Retinal pigment epithelial cell (primary cell): ENCODE results near the gene GNMT.
"Not testable (repeated sequence)": the region's sequence is repeated elsewhere in the genome, so short reads cannot be mapped to it uniquely, and the experiment has no call there.

Source experiments
- DNase-seq: peaks from one replicate; pipeline ENCODE4 v3.0.0-alpha.2; 2010; ENCODE audit warnings: low read depth
- H3K4me3 ChIP-seq: 2 replicates; pipeline ENCODE4 v1.5.1; 2011; ENCODE audit warnings: mild to moderate bottlenecking, low read length, control low read depth, moderate library complexity
- TF ChIP-seq, protein P1 (sequence below): conservative IDR thresholded peaks from 2 replicates; pipeline ENCODE4 v1.5.1; 2011; ENCODE audit warnings: low read depth, low read length, control low read depth, inconsistent platforms

The GNMT gene

DNA sequence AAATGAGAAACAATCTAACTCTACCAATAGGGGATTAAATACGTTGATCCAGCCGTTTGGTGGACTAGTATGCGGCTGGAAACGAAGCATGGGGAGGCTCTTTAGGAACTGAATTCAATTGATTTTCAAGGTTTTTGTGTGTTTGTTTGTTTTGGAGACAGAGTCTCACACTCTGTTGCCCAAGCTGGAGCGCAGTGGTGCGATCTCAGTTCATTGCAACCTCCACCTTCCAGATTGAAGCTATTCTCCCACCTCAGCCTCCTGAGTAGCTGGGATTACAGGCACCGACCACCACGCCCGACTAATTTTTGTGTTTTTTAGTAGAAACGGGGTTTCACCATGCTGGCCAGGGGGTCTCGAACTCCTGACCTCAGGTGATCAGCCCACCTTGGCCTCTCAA is 24.2 kb upstream of the GNMT start:
- no peak for DNase-seq
- TF ChIP-seq, protein P1, sequence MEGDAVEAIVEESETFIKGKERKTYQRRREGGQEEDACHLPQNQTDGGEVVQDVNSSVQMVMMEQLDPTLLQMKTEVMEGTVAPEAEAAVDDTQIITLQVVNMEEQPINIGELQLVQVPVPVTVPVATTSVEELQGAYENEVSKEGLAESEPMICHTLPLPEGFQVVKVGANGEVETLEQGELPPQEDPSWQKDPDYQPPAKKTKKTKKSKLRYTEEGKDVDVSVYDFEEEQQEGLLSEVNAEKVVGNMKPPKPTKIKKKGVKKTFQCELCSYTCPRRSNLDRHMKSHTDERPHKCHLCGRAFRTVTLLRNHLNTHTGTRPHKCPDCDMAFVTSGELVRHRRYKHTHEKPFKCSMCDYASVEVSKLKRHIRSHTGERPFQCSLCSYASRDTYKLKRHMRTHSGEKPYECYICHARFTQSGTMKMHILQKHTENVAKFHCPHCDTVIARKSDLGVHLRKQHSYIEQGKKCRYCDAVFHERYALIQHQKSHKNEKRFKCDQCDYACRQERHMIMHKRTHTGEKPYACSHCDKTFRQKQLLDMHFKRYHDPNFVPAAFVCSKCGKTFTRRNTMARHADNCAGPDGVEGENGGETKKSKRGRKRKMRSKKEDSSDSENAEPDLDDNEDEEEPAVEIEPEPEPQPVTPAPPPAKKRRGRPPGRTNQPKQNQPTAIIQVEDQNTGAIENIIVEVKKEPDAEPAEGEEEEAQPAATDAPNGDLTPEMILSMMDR = no peak
- no peak overlapping the region for H3K4me3 ChIP-seq

GRCh38 chr6:42937548-42938427 is 22.8 kb upstream of the GNMT start:
- TF ChIP-seq, protein P1 = no peak
- H3K4me3 ChIP-seq = no peak overlapping the region
- no peak for DNase-seq

- no peak for DNase-seq
- TF ChIP-seq, protein P1 = no peak
- H3K4me3 ChIP-seq = no peak overlapping the region
These were observed 22.1 kb upstream of the GNMT start for GRCh38 chr6:42938428-42938796.

DNA sequence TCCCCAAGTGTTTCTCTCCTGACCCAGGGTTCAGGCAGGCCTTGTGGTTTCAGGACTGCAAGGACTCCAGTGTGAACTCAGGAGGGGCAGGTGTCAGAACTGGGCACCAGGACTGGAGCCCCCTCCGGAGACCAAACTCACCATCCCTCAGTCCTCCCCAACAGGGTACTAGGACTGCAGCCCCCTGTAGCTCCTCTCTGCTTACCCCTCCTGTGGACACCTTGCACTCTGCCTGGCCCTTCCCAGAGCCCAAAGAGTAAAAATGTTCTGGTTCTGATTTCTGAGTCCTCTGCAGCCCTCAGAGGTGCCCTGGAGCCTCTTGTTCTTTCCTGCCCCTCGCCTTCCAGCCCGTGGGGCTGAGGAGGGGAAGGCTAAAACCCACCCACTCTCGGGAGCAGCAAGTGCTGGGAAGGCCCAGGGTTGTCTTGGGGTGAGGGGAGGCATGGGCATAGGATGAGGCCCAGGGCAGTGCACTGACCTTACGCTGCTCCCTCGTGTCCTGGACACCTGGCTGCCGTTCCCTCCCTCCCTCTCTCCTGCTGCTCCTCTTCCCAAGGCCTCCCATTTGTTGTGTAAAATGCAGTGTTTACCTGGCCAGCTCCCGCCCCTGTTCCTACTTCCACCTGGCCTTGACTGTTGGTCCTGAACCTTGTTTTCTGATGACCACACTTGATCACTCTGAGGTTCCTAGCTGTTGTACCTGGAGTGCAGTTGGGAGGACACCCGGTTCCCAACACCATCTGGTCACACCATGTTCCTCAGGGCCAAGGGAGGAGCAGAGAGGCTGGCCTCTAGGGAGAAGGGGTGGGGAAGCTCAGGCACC is 21.4 kb upstream of the GNMT start:
- H3K4me3 ChIP-seq = no peak overlapping the region
- DNase-seq = no peak
- TF ChIP-seq, protein P1 = no peak

DNA sequence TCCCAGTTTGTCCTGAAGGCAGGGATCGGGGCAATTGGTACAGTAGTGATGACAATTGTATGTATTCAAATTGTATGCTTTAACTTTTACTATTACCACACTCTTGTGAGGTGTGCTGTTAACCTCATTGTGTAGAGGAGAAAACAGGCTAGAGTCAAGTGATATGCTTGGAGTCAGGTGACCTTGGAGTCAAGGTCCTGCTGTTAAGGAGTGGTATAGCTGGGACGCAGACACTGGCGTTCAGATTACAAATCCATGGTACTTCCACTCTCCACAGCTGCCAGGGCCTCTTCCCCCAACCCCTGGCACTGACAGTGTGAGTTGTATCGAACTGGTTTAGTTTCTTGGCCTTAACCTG is 20.8 kb upstream of the GNMT start:
- no peak for DNase-seq
- TF ChIP-seq, protein P1 = no peak
- H3K4me3 ChIP-seq = no peak overlapping the region

- TF ChIP-seq, protein P1 = no peak
- no peak overlapping the region for H3K4me3 ChIP-seq
- DNase-seq = no peak
These were observed 20.0 kb upstream of the GNMT start for GRCh38 chr6:42940493-42941045.

DNA sequence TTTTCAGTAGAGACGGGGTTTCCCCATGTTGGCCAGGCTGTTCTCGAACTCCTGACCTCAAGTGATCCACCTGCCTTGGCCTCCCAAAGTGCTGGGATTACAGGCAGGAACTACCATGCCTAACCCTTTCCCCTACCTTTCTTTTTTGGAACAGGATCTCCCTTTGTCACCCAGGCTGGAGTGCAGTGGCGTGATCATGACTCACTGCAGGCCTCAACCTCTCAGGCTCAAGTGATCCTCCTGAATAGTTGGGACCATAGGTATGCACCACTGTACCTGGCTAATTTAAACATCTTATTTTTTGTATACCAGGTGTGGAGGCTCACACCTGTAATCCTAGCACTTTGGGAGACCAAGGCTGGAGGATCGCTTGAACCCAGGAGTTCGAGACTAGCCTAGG is 19.2 kb upstream of the GNMT start:
- DNase-seq, H3K4me3 ChIP-seq: not testable (repeated sequence)
